Stomach smooth muscle (tissue), 2 donors: ENCODE measurements around the gene AKAP13.
"Not testable (repeated sequence)": the region's sequence is repeated elsewhere in the genome, so short reads cannot be mapped to it uniquely, and the experiment has no call there.

ENCODE experiments used
- H3K27ac ChIP-seq: one replicate; pipeline ENCODE4 v1.7.0; 2013; ENCODE audit warnings: mild to moderate bottlenecking, low read length, inconsistent platforms
- H3K27me3 ChIP-seq, 2 donors: one replicate each; pipeline ENCODE4 v1.7.0; 2013; ENCODE audit warnings: low read length in 2 of 2; ENCODE audit not compliant: insufficient read depth in 2 of 2, control insufficient read depth in 1 of 2
- H3K36me3 ChIP-seq, 2 donors: one replicate each; pipeline ENCODE4 v1.7.0; 2013; ENCODE audit warnings: low read length in 2 of 2; ENCODE audit not compliant: control insufficient read depth in 2 of 2, insufficient read depth in 2 of 2
- H3K4me1 ChIP-seq: one replicate; pipeline ENCODE4 v1.7.0; 2013; ENCODE audit warnings: low read length; ENCODE audit not compliant: control insufficient read depth, insufficient read depth
- H3K4me3 ChIP-seq, 2 donors: one replicate each; pipeline ENCODE4 v1.7.0; 2013; ENCODE audit warnings: low read length in 2 of 2
- H3K9ac ChIP-seq, 2 donors: one replicate each; pipeline ENCODE4 v1.7.0; 2013; ENCODE audit warnings: low read length in 2 of 2, mild to moderate bottlenecking in 1 of 2
- H3K9me3 ChIP-seq, 2 donors: one replicate each; pipeline ENCODE4 v1.7.0; 2013; ENCODE audit warnings: low read length in 2 of 2; ENCODE audit not compliant: control insufficient read depth in 2 of 2
- donor health status: healthy.
- donor health status: Pancreatic carcinoma.

The AKAP13 gene

GRCh38 chr15:85481543-85481942 is 101.1 kb downstream of the AKAP13 start:
- not testable (repeated sequence) for H3K4me1 ChIP-seq, H3K4me3 ChIP-seq, H3K36me3 ChIP-seq, H3K9ac ChIP-seq, H3K27me3 ChIP-seq, H3K27ac ChIP-seq, H3K9me3 ChIP-seq

GRCh38 chr15:85482894-85483293 is 102.5 kb downstream of the AKAP13 start:
- H3K4me1 ChIP-seq: peaks cover 2% of the 10 kb centered on the region
- H3K9ac ChIP-seq: no peak overlapping the region
- no peaks in the 10 kb centered on the region for H3K27me3 ChIP-seq
- no peaks in the 10 kb centered on the region for H3K36me3 ChIP-seq
- H3K27ac ChIP-seq: no peak overlapping the region
- H3K4me3 ChIP-seq: no peak overlapping the region
- no peaks in the 10 kb centered on the region for H3K9me3 ChIP-seq

GRCh38 chr15:85483955-85484354 is 103.6 kb downstream of the AKAP13 start:
- not testable (repeated sequence) for H3K27me3 ChIP-seq, H3K27ac ChIP-seq, H3K4me3 ChIP-seq, H3K9me3 ChIP-seq, H3K9ac ChIP-seq, H3K36me3 ChIP-seq, H3K4me1 ChIP-seq

GRCh38 chr15:85484923-85485322 is 104.5 kb downstream of the AKAP13 start:
- H3K9me3 ChIP-seq, H3K36me3 ChIP-seq, H3K27ac ChIP-seq, H3K27me3 ChIP-seq, H3K4me3 ChIP-seq, H3K9ac ChIP-seq, H3K4me1 ChIP-seq: not testable (repeated sequence)

GRCh38 chr15:85485956-85486567 is 105.7 kb downstream of the AKAP13 start:
- Histone ChIP-seq H3K4me1 (peaks cover 2% of the 10 kb centered on the region), H3K9me3 (no peaks in the 10 kb centered on the region), H3K27me3 (no peaks in the 10 kb centered on the region), H3K9ac (no peak overlapping the region), H3K27ac (no peak overlapping the region), H3K36me3 (no peaks in the 10 kb centered on the region), H3K4me3 (no peak overlapping the region)

- H3K4me3 ChIP-seq, H3K4me1 ChIP-seq, H3K27me3 ChIP-seq, H3K9ac ChIP-seq, H3K9me3 ChIP-seq, H3K36me3 ChIP-seq, H3K27ac ChIP-seq: not testable (repeated sequence)
These were observed 107.4 kb downstream of the AKAP13 start for GRCh38 chr15:85487796-85488195.

GRCh38 chr15:85488997-85489396 is 108.6 kb downstream of the AKAP13 start:
- H3K4me1 ChIP-seq: no peaks in the 10 kb centered on the region
- H3K4me3 ChIP-seq: no peak overlapping the region
- no peaks in the 10 kb centered on the region for H3K36me3 ChIP-seq
- no peak overlapping the region for H3K27ac ChIP-seq
- no peaks in the 10 kb centered on the region for H3K27me3 ChIP-seq
- no peak overlapping the region for H3K9ac ChIP-seq
- H3K9me3 ChIP-seq: no peaks in the 10 kb centered on the region

GRCh38 chr15:85489773-85490493 is 109.5 kb downstream of the AKAP13 start:
- H3K36me3 ChIP-seq: no peaks in the 10 kb centered on the region
- H3K9me3 ChIP-seq: no peaks in the 10 kb centered on the region
- no peak overlapping the region for H3K4me3 ChIP-seq
- H3K27me3 ChIP-seq: no peaks in the 10 kb centered on the region
- no peak overlapping the region for H3K9ac ChIP-seq
- H3K27ac ChIP-seq: no peak overlapping the region
- peaks cover 5% of the 10 kb centered on the region for H3K4me1 ChIP-seq

- no peaks in the 10 kb centered on the region for H3K27me3 ChIP-seq
- H3K4me1 ChIP-seq: peaks cover 5% of the 10 kb centered on the region
- H3K27ac ChIP-seq: no peak overlapping the region
- H3K36me3 ChIP-seq: no peaks in the 10 kb centered on the region
- no peaks in the 10 kb centered on the region for H3K9me3 ChIP-seq
- H3K4me3 ChIP-seq: no peak overlapping the region
- H3K9ac ChIP-seq: no peak overlapping the region
These were observed 110.5 kb downstream of the AKAP13 start for GRCh38 chr15:85490856-85491255.

- H3K36me3 ChIP-seq: no peaks in the 10 kb centered on the region
- H3K4me1 ChIP-seq: peaks cover 5% of the 10 kb centered on the region
- H3K27ac ChIP-seq: no peak overlapping the region
These were observed 111.3 kb downstream of the AKAP13 start for GRCh38 chr15:85491691-85492090.

GRCh38 chr15:85492406-85492805 is 112.0 kb downstream of the AKAP13 start:
- no peaks in the 10 kb centered on the region for H3K36me3 ChIP-seq
- H3K4me1 ChIP-seq: peaks cover 5% of the 10 kb centered on the region
- H3K4me3 ChIP-seq: no peak overlapping the region
- H3K27me3 ChIP-seq: no peaks in the 10 kb centered on the region
- H3K9me3 ChIP-seq: no peaks in the 10 kb centered on the region
- H3K27ac ChIP-seq: no peak overlapping the region
- H3K9ac ChIP-seq: no peak overlapping the region

More at GRCh38 chr15:85491691-85492090, 111.3 kb downstream of the AKAP13 start:
- Histone ChIP-seq H3K9me3 (no peaks in the 10 kb centered on the region), H3K9ac (no peak overlapping the region), H3K27me3 (no peaks in the 10 kb centered on the region), H3K4me3 (no peak overlapping the region)
